OCI-M2 (cell line): ENCODE measurements around the gene FLYWCH1.
"Not testable (repeated sequence)": the region's sequence is repeated elsewhere in the genome, so short reads cannot be mapped to it uniquely, and the experiment has no call there.

Experiments
- DNase-seq: peaks from one replicate; lab custom pipeline; 2025; ENCODE audit not compliant: unreplicated experiment; lab: John Stamatoyannopoulos, UW

The FLYWCH1 gene

DNA sequence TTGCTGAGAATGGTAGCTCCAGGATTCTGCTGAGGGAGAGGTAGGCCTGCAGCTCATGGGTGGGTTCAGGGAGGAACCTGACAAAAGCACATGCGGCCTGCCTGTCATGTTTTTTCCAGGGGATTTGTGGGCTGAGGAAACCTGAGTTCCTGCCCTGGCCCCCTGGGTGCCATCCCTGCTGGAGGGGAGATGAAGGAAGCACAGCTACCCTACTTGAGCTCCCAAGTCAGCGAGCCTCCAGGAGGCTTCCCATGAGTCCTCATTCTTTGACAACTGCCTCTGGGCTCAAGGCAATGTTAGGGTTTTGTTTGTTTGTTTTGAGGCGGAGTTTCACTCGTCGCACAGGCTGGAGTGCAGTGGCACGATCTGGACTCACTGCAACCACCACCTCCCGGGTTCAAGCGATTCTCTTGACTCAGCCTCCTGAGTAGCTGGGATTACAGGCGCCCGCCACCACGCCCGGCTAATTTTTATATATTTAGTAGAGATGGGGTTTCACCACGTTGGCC, 12.1 kb upstream of the FLYWCH1 start:
- no peak for DNase-seq

DNA sequence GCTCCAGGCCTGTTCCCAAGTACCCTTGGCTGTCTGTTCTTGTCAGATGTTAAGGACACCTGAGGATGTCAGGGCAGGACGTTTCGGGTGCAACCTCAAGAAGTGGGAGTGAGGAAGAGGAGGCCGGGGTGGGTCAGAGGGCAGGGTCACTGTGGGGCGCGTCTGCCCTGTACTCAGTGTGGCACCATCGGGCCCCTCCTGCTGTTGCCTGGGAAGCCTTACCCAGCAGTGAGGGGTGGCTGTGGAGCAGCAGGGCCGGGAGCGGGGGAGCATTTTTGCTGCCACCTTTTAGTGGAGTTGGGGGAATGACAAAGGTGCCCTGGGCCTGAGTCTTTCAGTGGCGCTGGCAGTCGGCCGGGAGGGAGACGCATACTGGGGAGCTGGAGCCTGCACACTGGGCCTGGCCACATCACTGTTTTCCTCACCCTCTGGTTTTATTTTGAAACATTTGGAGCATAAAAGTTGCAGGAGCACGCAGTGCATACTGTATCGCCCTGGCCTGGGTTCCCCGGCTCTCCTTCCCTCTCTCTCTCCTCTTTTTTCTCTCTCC, 11.1 kb upstream of the FLYWCH1 start:
- no peak for DNase-seq

GRCh38 chr16:2902337-2903130, 9.2 kb upstream of the FLYWCH1 start:
- no peak for DNase-seq

- DNase-seq = peak; percentile 53
Observed at GRCh38 chr16:2904100-2904921, 7.4 kb upstream of the FLYWCH1 start.

GRCh38 chr16:2904922-2905240, 6.8 kb upstream of the FLYWCH1 start:
- DNase-seq = no peak

DNA sequence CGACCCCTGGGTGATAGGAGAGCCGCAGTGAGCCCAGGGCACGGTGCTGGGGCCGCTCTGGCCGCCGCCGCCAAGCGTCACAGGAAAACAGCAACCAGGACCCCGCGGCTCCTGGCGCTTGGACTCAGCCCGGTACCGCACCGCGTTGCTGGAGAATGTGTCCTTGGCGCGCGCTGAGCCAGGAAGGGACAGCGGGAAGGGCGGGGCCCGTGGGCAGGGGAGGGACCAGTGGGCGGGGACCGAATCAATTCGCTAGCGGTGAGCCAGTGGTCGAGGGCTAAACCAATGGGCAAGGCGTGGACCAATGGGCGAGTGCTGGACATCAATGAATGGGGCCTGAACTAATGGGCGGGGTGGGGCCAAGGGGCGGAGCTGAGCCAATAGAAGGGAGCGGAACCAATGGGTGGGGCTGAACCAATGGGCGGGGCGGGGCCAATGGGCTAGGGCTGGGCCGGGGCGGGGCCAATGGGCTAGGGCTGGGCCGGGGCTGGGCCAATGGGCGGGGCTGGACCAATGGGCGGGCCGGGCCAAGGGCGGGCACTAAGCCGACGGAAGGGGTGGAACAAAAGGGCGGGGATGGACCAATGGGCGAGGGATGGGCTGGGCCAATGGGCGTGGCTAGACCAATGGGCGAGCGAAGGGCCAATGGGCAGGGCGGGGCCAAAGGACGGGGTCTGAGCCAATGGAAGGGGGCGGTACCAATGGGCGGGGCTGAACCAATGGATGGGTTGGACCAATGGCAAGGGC, 6.3 kb upstream of the FLYWCH1 start:
- peak; percentile 90 for DNase-seq

GRCh38 chr16:2905988-2906387, 5.7 kb upstream of the FLYWCH1 start:
- no peak for DNase-seq

DNA sequence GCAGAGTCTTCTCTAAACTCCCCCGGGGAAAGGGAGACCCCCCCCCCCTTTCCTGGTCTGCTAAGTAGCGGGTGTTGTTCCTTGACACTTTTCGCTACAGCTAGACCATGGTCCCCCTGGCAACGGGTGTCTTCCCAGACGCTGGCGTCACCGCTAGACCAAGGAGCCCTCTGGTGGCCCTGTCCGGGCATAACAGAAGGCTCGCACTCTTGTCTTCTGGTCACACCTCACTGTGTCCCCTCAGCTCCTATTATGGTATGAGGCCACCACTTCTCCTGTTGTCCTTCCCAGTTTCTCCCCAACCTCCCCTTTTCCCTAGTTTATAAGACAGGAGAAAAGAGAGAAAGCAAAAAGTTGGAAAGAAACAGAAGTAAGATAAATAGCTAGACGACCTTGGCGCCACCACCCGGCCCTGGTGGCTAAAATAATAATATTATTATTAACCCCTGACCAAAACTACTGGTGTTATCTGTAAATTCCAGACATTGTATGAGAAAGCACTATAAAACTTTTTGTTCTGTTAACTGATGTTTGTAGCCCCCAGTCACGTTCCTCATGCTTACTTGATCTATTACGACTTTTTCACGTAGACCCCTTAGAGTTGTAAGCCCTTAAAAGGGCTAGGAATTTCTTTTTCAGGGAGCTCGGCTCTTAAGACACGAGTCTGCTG, 4.5 kb upstream of the FLYWCH1 start:
- not testable (repeated sequence) for DNase-seq

DNA sequence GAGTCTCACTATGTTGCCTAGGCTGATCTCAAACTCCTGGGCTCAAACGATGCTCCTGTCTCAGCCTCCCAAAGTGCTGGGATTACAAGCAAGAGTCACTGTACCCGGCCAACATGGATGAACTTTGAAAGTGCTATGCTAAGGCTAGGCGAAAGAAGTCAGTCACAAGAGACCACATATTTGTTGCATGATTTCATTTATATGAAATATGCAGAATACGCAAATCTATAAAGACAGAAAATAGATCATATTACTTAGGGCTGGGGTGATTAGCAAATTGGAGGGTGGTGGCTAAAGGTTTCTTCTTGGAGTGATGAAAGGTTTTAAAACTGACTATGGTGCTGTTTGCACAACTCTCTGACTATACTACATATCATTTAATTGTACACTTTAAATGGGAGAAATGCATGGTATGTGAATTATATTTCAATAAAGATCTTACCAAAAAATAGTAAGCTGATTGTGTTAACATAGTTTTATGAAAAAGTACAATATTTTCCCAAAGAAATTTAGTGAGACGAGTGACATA, 1.2 kb upstream of the FLYWCH1 start:
- DNase-seq = no peak

DNA sequence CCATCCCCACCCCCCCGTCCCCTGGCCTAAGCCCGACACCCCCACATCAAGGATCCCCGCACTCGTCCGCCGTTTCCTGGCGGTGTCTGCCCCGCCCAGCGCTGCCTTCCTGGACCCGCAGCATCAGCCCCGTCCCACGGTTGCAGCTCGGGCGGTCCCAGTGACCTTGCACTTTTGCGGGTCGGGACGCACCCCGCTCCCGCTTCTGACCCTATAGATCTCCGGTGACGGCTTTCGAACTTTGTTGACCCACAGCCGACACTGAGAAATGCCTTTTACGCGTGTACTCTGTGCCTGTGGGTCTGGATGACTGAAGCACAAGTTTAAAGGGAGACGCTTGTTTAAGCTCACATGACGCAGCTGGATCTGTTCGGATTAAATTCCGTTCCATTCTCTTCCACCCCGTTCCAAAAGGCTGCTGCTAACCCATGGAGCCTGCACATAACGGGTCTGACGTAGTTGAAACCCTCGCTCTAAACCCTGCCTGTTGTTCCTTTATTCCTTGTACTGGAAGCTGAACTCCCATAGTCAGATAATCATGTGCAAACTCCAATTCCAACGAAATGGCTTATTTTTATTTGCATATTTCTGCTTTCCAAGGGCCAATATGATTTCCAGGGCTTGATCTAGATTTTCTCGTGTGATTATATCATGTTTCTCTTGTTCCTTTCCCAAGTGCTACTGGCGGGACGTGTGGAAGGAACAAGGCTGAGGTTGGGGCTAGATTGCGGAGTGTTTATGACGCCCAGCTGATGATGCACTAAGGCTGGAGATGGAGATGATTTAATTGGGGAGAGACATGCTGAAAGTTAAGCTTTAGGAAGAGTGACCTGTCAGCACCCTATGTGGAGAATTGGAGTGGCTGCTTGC, 834 bp downstream of the FLYWCH1 start:
- DNase-seq = no peak

DNA sequence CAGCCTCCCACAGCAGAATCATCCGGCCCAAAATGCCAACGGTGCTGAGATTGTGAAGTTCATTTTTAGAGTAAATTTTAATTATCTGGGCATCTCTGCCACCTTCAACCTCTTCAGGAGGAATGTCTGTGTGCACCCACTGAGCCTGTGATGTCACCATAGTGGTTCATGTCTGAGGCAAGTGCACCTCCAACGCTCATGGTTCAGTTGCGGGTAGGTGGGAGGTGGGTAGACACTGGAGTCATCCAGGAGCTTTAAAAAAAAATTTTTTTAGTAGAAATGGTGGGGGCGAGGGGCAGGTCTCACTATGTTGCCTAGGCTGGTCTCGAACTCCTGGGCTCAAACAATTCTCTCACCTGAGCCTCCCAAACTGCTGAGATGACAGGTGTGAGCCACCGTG, 1.9 kb downstream of the FLYWCH1 start:
- DNase-seq = no peak

- no peak for DNase-seq
Observed at GRCh38 chr16:2914233-2914632, 2.5 kb downstream of the FLYWCH1 start.

- DNase-seq = no peak
Observed at GRCh38 chr16:2915196-2915929, 3.6 kb downstream of the FLYWCH1 start.

- peak; percentile 22 for DNase-seq
Observed at GRCh38 chr16:2919511-2920255, 8.0 kb downstream of the FLYWCH1 start.

GRCh38 chr16:2923481-2923880, 11.8 kb downstream of the FLYWCH1 start:
- DNase-seq = no peak

GRCh38 chr16:2924901-2925755, 13.4 kb downstream of the FLYWCH1 start:
- no peak for DNase-seq

DNA sequence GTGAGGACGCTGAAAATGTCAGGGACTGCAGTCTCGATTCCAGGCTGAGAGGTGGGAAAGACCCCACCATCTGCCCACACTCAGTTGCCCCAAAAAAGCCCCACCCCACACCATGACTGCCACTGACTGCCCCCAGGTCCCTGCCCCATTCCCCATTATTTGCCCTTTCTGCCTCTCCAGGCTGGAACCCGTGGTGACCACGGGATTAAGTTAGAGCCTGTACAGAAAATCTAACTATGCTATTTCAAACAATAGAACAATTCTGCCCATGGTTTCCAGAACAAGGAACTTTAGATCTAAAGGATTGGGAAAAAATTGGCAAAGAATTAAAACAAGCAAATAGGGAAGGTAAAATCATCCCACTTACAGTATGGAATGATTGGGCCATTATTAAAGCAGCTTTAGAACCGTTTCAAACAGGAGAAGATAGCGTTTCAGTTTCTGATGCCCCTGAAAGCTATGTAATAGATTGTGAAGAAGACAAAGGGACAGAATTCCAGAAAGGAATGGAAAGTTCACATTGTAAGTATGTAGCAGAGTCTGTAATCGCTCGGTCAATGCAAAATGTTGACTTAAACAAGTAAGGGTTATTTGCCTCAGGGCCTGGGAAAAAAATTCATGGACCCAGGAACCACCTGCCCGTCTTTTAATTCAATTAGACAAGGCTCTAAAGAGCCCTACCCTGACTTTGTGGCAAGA, 14.4 kb downstream of the FLYWCH1 start:
- DNase-seq = no peak
